Fibroblast of lung (primary cell): ENCODE measurements around the gene OCA2. TPM values are rescaled to one million over a fixed set of nuclear protein-coding genes. Genes with fewer than 3 reads are reported as not detected.

ENCODE experiments used
- DNase-seq, 2 donors: peaks; one replicate each; pipeline versions ENCODE4 v3.0.0 to v3.0.0-alpha.2; 2010; ENCODE audit warnings: low read depth in 2 of 2
- H2AFZ ChIP-seq: 2 replicates; pipeline ENCODE4 v1.5.1; 2012; ENCODE audit warnings: low read length, control low read depth, inconsistent platforms
- H3K27ac ChIP-seq: 2 replicates; pipeline ENCODE4 v1.5.1; 2011; ENCODE audit warnings: low read length, control low read depth; ENCODE audit not compliant: insufficient read depth
- H3K27me3 ChIP-seq: 2 replicates; pipeline ENCODE4 v1.5.1; 2011; ENCODE audit warnings: mild to moderate bottlenecking, low read length; ENCODE audit not compliant: control insufficient read depth, insufficient read depth
- H3K36me3 ChIP-seq: 2 replicates; pipeline ENCODE4 v1.5.1; 2011; ENCODE audit warnings: low read length; ENCODE audit not compliant: control insufficient read depth, insufficient read depth
- H3K4me1 ChIP-seq: 2 replicates; pipeline ENCODE4 v1.5.1; 2011; ENCODE audit warnings: low read length; ENCODE audit not compliant: control insufficient read depth, insufficient read depth; ENCODE audit errors: extremely low read depth
- H3K4me2 ChIP-seq: 2 replicates; pipeline ENCODE4 v1.5.1; 2011; ENCODE audit warnings: low read length, control low read depth; ENCODE audit not compliant: insufficient read depth; ENCODE audit errors: extremely low read depth
- H3K4me3 ChIP-seq, 4 experiments: fragments of 200-600 bp in 1 of 4; sonication (generic) in 1 of 4; replicated peaks in 1 of 4; 2 replicates each; pipeline ENCODE4 v1.5.1; 2011 to 2016; ENCODE audit warnings: low read length in 4 of 4, low read depth in 3 of 4, mild to moderate bottlenecking in 3 of 4, control low read depth in 2 of 4, inconsistent platforms in 1 of 4, mixed read lengths in 1 of 4; ENCODE audit not compliant: insufficient read depth in 1 of 4; ENCODE audit errors: control extremely low read depth in 1 of 4
- H3K79me2 ChIP-seq: 2 replicates; pipeline ENCODE4 v1.5.1; 2012; ENCODE audit warnings: mild to moderate bottlenecking, low read length, inconsistent platforms; ENCODE audit not compliant: control insufficient read depth, insufficient read depth
- H3K9ac ChIP-seq: 2 replicates; pipeline ENCODE4 v1.5.1; 2011; ENCODE audit warnings: mild to moderate bottlenecking, low read length, control low read depth; ENCODE audit not compliant: insufficient read depth
- H3K9me3 ChIP-seq: 2 replicates; pipeline ENCODE4 v1.5.1; 2012; ENCODE audit warnings: low read depth, low read length; ENCODE audit not compliant: control insufficient read depth, insufficient read depth
- H4K20me1 ChIP-seq: 2 replicates; pipeline ENCODE4 v1.5.1; 2011; ENCODE audit warnings: low read length; ENCODE audit not compliant: control insufficient read depth, insufficient read depth; ENCODE audit errors: extremely low read depth
- EZH2 ChIP-seq: IDR thresholded peaks from 2 replicates; pipeline ENCODE4 v1.5.1; 2012; ENCODE audit warnings: low read length, control low read depth, mild to moderate bottlenecking; ENCODE audit errors: missing control alignments
- polyA plus RNA-seq, 2 donors: library from polyadenylated mRNA; depleted of rRNA in 1 of 2; stranded (reverse) in 1 of 2; unstranded in 1 of 2; fragments of >200 nt; gene quantifications; 2 replicates each; pipeline ENCODE4 v1.2.1, GENCODE V29; 2011 to 2012; ENCODE audit warnings: missing spikeins in 1 of 2
- total RNA-seq: library from RNA; depleted of rRNA; stranded (reverse); fragments of >200 nt; gene quantifications from 2 replicates; pipeline ENCODE4 v1.2.1, GENCODE V29; 2014
- TF ChIP-seq, protein P1 (sequence below), 2 donors: IDR thresholded peaks in 1 of 2; conservative IDR thresholded peaks in 1 of 2; 1 replicate in 1 of 2; 2 replicates in 1 of 2; pipeline ENCODE4 v1.5.1; 2011 to 2012; ENCODE audit warnings: low read length in 2 of 2, control low read depth in 1 of 2, inconsistent platforms in 1 of 2, low read depth in 1 of 2, mild to moderate bottlenecking in 1 of 2

The OCA2 gene
- total and polyA plus RNA-seq, 2 donors (not counting 1 experiment from before 2014, with no cell fraction given) = not detected

DNA sequence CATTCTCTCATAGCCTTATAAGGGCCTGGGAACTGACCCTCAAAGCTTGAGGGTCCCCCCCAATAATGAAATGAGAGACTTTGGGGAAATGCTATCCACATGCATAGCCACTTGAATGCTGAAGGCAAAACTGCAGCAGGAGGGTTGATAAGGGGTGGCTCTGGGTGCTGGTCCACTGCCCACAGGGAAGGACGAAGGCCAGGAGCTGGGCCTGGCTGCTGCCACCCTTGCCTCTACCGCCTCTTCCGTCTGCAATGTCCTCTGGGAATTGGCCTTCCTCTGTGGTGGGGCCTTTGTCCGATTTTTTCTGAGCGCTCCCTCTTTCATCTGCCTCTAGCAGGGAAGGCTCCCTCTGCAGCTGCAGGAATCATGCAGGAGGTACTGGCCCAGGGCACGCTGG is 41.0 kb downstream of the OCA2 start:
- Histone ChIP-seq H3K9me3 (no peaks in the 10 kb centered on the region), H4K20me1 (no peaks in the 10 kb centered on the region), H3K4me2 (no peak overlapping the region), H3K9ac (no peak overlapping the region), H3K27ac (no peak overlapping the region), H3K36me3 (no peaks in the 10 kb centered on the region), H3K4me1 (no peaks in the 10 kb centered on the region), H2AFZ (no peak overlapping the region), H3K4me3 (no peak overlapping the region), H3K79me2 (no peaks in the 10 kb centered on the region), H3K27me3 (no peaks in the 10 kb centered on the region)
- TF ChIP-seq, protein P1, sequence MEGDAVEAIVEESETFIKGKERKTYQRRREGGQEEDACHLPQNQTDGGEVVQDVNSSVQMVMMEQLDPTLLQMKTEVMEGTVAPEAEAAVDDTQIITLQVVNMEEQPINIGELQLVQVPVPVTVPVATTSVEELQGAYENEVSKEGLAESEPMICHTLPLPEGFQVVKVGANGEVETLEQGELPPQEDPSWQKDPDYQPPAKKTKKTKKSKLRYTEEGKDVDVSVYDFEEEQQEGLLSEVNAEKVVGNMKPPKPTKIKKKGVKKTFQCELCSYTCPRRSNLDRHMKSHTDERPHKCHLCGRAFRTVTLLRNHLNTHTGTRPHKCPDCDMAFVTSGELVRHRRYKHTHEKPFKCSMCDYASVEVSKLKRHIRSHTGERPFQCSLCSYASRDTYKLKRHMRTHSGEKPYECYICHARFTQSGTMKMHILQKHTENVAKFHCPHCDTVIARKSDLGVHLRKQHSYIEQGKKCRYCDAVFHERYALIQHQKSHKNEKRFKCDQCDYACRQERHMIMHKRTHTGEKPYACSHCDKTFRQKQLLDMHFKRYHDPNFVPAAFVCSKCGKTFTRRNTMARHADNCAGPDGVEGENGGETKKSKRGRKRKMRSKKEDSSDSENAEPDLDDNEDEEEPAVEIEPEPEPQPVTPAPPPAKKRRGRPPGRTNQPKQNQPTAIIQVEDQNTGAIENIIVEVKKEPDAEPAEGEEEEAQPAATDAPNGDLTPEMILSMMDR (conservative IDR thresholded peaks at IDR 0.05 in 1 of 2, IDR thresholded peaks at IDR 0.05 in 1 of 2; ENCODE audit: low read depth in 1 of 2, low read length in 2 of 2) = no peak
- TF ChIP-seq EZH2 = no peak
- DNase-seq = no peak

DNA sequence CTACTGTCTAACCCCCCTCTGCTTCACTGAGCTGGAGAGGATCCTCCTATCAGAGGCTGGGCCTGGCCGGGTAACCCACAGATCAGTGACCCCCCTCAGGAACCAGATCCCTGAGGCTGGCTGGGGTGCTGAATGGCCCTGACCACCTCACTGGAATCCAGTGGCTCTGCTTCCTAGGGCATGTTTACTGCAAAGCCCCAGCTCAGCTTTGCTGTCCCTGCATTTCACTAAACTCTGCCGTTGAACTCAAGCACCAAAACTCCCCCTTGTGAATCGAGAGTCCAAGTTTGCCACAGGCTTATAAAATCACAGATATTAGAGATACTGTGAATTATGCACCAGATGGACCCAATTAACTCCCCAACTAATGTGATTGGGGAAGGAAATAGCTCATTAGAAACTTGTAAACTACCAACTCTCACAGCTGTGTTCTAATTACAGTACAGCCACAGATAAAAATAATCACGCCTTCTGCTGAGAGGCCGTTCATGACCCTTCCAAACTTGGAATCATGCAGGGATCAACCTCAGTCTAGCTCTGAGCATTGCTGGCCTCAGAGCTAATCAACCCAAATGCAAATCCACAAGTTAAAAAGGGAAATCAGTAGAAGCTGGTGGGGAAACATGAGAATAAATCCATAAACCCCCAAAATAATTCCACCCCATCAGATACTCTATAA is 47.0 kb downstream of the OCA2 start:
- no peaks in the 10 kb centered on the region for H3K27me3 ChIP-seq
- H3K79me2 ChIP-seq = no peaks in the 10 kb centered on the region
- H3K4me1 ChIP-seq = no peaks in the 10 kb centered on the region
- no peaks in the 10 kb centered on the region for H4K20me1 ChIP-seq
- no peak overlapping the region for H3K4me3 ChIP-seq
- H3K36me3 ChIP-seq = no peaks in the 10 kb centered on the region
- H3K9me3 ChIP-seq = no peaks in the 10 kb centered on the region
- TF ChIP-seq, protein P1 (conservative IDR thresholded peaks at IDR 0.05 in 1 of 2, IDR thresholded peaks at IDR 0.05 in 1 of 2; ENCODE audit: low read depth in 1 of 2, low read length in 2 of 2) = no peak
- TF ChIP-seq EZH2 = no peak
- no peak overlapping the region for H3K4me2 ChIP-seq
- no peak overlapping the region for H2AFZ ChIP-seq
- DNase-seq = no peak
- no peak overlapping the region for H3K27ac ChIP-seq
- no peak overlapping the region for H3K9ac ChIP-seq

DNA sequence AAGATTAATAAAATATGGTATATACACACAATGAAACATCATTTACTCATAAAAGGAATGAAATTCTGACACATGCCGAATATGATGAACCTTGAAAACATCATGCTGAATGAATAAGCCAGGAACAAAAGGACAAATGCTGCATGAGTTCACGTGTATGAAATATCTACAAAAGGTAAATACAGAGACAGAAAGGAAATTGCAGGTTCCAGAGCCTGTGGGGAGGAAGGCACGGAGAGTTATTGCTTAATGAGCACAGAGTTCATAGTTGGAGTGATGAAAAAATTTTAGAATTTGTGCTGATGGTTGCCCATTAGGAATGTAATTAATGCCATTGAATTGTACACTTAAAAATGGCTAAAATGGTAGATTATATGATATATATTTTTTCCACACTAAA is 49.5 kb downstream of the OCA2 start:
- Histone ChIP-seq H3K9ac (no peak overlapping the region), H3K79me2 (no peaks in the 10 kb centered on the region), H3K9me3 (no peaks in the 10 kb centered on the region), H3K27ac (no peak overlapping the region), H3K36me3 (no peaks in the 10 kb centered on the region), H4K20me1 (no peaks in the 10 kb centered on the region), H3K27me3 (no peaks in the 10 kb centered on the region), H3K4me3 (no peak overlapping the region), H3K4me1 (no peaks in the 10 kb centered on the region), H3K4me2 (no peak overlapping the region), H2AFZ (no peak overlapping the region)
- DNase-seq = no peak
- TF ChIP-seq EZH2 = no peak
- TF ChIP-seq, protein P1 (conservative IDR thresholded peaks at IDR 0.05 in 1 of 2, IDR thresholded peaks at IDR 0.05 in 1 of 2; ENCODE audit: low read depth in 1 of 2, low read length in 2 of 2) = no peak
